WI38 (cell line): ENCODE results near the gene PARD3B.
A peak's percentile ranks its signal among the peaks of the same experiment; 100 is the strongest.

Experiments used
- H3K4me3 ChIP-seq: 2 replicates; pipeline ENCODE4 v1.5.1; 2011; ENCODE audit warnings: low read depth, mild to moderate bottlenecking, control low read depth, low read length
- TF ChIP-seq, protein P1 (sequence below): IDR thresholded peaks from 2 replicates; pipeline ENCODE4 v1.5.1; 2012; ENCODE audit warnings: low read depth, mild to moderate bottlenecking, control low read depth, low read length

The PARD3B gene

DNA sequence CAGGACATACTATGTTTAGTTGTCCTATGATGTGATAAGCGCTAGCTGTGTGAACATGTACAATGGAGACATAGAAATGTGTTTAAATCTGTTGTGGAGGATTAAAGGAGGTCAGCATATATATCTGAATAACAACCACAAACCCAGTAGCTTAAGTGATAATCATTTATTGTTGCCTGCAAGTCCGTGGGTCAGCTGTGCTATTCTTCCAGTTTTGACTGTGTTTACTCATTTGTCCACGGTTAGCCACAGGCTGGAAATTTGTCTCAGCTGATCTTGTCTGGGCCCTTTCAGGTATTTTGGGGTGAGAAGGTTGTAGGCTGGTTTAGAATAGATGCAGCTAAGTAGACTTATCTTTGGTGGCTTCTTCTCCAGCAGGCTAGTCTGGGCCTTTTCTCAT, 110.4 kb downstream of the PARD3B start:
- no peak overlapping the region for H3K4me3 ChIP-seq
- TF ChIP-seq, protein P1, sequence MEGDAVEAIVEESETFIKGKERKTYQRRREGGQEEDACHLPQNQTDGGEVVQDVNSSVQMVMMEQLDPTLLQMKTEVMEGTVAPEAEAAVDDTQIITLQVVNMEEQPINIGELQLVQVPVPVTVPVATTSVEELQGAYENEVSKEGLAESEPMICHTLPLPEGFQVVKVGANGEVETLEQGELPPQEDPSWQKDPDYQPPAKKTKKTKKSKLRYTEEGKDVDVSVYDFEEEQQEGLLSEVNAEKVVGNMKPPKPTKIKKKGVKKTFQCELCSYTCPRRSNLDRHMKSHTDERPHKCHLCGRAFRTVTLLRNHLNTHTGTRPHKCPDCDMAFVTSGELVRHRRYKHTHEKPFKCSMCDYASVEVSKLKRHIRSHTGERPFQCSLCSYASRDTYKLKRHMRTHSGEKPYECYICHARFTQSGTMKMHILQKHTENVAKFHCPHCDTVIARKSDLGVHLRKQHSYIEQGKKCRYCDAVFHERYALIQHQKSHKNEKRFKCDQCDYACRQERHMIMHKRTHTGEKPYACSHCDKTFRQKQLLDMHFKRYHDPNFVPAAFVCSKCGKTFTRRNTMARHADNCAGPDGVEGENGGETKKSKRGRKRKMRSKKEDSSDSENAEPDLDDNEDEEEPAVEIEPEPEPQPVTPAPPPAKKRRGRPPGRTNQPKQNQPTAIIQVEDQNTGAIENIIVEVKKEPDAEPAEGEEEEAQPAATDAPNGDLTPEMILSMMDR: no peak

DNA sequence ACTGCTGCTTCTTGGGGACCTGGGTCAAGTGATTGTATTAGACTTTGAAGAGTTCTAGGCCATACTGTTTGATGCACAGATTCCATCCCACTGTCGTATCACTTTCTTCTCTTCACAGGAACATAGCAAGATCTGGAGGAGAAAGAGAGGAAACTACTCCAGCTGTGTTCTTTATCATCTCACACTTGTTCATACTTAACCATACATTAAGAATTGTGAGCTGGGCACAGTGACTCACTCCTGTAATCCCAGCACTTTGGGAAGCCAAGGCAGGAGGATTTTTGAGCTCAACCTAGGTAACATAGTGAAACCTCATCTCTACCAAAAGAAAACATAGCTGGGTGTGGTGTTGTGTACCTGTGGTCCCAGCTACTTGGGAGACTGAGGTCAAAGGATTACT, 111.7 kb downstream of the PARD3B start:
- TF ChIP-seq, protein P1: no peak
- no peak overlapping the region for H3K4me3 ChIP-seq

DNA sequence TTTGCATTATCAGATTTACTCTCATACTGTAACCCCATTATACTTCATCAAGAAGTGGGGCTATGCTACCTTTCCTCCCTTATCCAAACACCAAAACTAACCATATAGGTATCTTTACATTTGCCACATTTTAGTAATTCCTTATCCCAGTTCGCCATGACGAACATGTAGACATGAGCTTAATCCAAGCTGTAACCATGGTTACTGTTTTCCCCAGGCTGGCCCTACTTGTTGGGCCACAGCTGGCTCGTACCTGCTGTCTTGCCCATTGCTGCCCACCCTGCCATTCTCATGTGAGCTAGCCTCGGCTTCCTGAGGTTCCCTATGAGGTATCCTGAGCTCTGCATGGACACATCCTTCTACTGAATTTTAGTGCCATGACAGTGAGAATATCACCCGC, 117.7 kb downstream of the PARD3B start:
- H3K4me3 ChIP-seq: no peak overlapping the region
- TF ChIP-seq, protein P1: no peak

DNA sequence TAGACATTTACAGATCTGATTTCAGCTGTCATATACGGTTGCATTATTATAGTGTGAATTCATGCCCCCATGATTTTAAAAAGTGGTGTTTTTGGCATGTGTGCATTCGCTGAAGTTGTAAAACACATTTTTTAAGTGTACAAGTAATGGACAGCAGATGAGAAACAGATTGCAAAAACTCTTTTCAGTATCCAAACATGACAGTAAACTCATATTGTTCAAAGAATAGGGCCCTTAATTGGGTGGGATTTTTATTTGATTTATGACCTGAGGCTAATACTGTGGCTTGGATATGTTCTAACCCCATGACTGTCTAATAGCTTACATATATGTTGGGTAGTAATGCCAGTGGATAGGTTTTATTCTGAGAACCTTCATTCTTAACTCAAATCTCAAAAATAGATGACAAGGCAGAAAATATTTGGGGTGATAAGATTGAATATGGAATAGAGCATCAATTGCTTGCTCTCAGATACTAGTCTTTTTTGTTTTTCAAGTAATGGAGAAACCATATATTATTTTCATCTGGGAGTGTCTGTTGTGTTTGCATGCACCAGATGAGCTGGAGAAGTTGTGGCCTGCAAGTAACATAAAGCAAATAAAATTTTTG, 118.6 kb downstream of the PARD3B start:
- H3K4me3 ChIP-seq: no peak overlapping the region
- TF ChIP-seq, protein P1: no peak

DNA sequence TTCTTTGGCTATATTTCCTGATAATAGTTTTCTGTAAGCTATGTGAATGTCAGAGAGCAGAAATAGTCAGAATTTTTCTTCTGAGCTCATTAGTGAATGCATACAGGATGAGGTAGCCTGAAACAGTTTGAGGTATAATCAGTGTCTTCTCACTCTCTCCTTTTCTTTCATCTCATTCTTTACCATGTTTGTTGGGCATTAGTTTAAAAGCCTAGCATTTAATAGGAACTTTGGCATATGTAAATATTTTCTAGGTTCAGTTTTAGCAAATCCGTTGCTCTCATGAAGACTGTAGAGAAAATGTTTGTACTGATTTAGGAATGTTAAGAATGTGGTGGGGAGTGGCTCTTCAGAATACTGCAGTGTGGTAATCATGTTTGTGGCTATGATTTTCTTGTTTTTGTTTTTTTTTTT, 119.4 kb downstream of the PARD3B start:
- TF ChIP-seq, protein P1: no peak

DNA sequence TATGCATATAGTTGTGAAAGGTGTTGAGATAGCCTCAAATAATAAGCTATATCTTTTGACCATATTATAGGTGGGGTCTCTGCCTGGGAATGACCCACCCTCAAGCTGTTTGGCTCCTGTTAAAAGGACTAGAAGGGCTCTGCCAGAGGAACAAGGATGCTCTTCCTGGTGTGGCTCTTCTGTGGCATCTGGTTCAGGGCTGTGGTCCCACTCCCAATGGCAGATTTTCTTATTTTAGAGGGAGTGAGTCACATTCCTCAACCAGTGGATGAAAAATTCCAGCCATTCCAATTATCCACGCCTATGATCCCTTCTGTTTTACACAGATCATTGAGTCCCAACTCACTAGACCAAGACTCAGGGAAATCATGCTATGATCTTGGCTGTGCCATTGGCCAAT, 119.9 kb downstream of the PARD3B start:
- H3K4me3 ChIP-seq: peak overlapping the region; percentile 21; the same call in 1 of the 2 replicates
- TF ChIP-seq, protein P1: no peak

More for the DNA sequence above, 119.4 kb downstream of the PARD3B start:
- H3K4me3 ChIP-seq: no peak overlapping the region

DNA sequence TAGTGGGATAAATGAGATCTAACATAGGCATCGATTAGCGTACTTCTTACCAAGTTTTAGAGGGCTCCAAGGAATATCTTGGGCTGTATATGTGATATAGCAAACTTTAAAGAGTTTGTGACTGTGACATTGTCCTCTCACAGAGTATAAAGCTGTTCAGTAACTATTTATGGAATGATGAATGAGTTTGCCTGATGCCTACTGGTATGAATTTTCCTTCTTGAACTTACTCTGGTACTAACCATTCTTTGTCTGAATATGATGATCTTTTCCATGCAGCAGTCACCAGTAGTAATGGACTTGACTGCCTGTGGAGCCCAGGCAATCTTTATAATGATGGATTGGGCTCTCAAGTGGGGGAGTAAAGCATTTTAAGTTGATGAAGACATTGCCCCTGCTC, 120.5 kb downstream of the PARD3B start:
- TF ChIP-seq, protein P1: no peak
- H3K4me3 ChIP-seq: no peak overlapping the region
